ENCODE measurements around the gene PLCB4. TPM values are rescaled to one million over a fixed set of nuclear protein-coding genes. Genes with fewer than 3 reads are reported as not detected.

Gene PLCB4
- total RNA-seq, 4 donors from 2014 or later = 6.3 to 24.5 (median 10.4) TPM

DNA sequence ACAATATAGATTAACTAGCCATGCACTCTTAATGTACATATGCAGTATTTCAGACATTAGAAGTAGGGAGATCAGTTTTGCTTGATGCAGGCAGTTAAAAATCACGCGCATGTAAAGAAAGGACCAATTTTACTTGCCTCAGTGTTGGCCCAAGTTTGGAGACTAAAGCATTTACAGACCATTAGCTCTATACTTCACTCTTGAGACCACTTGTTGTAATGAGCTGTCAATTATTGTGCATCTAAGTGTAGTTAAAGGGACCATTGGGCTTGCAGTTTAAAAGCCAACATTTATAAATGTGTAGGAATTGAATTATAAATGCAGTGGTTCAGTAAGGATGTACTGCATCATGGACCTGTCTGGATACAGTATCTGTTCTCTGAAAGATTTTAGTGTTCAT lies 53.7 kb downstream of the PLCB4 start:
- Histone ChIP-seq H3K9me3 (no peaks in the 10 kb centered on the region), H3K27ac (no peak overlapping the region), H3K4me3 (no peak overlapping the region), H3K36me3 (no peaks in the 10 kb centered on the region), H3K4me1 (no peaks in the 10 kb centered on the region), H3K27me3 (no peaks in the 10 kb centered on the region)
- TF ChIP-seq CTCF (IDR thresholded peaks at IDR 0.05) (no peak), POLR2A (IDR thresholded peaks at IDR 0.05) (no peak), EP300 (IDR thresholded peaks at IDR 0.05) (no peak), POLR2AphosphoS5 (IDR thresholded peaks at IDR 0.05) (no peak)
- 92% methylated on average over 2 of the region's 2 CpGs for WGBS
- no peak for DNase-seq (ENCODE audit: low spot score in 2 of 2)

DNA sequence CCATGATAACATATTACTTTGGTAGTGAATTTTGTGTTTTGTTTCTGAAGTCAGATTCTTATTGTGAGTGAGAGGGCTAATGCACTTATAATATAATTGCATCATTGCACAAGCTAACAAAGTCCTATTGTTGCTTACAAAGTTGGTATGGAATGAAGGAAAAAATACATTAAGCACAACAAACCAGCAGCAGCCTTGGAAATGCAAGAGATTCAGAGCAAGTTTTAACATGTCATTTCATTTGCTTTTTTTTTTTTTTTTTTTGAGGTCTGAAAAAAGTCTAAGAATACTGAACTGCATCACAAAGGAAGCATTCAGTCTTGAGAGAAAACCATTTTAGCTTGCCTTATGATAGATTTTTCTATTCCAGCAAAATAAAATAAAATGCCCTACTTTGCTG lies 57.6 kb downstream of the PLCB4 start:
- H3K4me1 ChIP-seq = no peaks in the 10 kb centered on the region
- no peak overlapping the region for H3K27ac ChIP-seq
- no peaks in the 10 kb centered on the region for H3K36me3 ChIP-seq
- DNase-seq (ENCODE audit: low spot score in 2 of 2) = no peak
- no peaks in the 10 kb centered on the region for H3K27me3 ChIP-seq
- H3K4me3 ChIP-seq = no peak overlapping the region
- TF ChIP-seq EP300 (IDR thresholded peaks at IDR 0.05) (no peak), POLR2AphosphoS5 (IDR thresholded peaks at IDR 0.05) (no peak), CTCF (IDR thresholded peaks at IDR 0.05) (no peak), POLR2A (IDR thresholded peaks at IDR 0.05) (no peak)
- H3K9me3 ChIP-seq = no peaks in the 10 kb centered on the region

DNA sequence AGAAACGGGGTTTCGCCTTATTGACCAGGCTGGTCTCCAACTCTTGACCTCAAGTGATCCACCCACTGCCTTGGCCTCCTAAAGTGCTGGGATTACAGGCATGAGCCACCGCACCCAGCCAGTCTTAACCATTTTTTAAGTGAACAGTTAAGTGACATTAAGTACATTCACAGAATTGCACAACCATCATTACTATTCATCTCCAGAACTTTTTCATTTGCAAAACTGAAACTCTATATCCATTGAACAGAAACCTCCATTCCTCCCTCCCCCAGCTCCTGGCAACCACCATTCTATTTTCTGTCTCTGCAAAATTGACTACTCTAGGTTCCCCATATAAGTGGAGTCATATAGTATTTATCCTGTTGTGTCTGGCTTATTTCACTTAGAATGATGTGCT lies 59.7 kb downstream of the PLCB4 start:
- 86% methylated on average over 3 of the region's 3 CpGs for WGBS
- H3K36me3 ChIP-seq = no peaks in the 10 kb centered on the region
- no peak overlapping the region for H3K4me3 ChIP-seq
- DNase-seq (ENCODE audit: low spot score in 2 of 2) = no peak
- TF ChIP-seq EP300 (IDR thresholded peaks at IDR 0.05) = no peak
- no peak for TF ChIP-seq CTCF (IDR thresholded peaks at IDR 0.05)
- no peak for TF ChIP-seq POLR2AphosphoS5 (IDR thresholded peaks at IDR 0.05)
- no peak for TF ChIP-seq POLR2A (IDR thresholded peaks at IDR 0.05)
- H3K9me3 ChIP-seq = peaks cover 9% of the 10 kb centered on the region
- H3K4me1 ChIP-seq = no peaks in the 10 kb centered on the region
- no peak overlapping the region for H3K27ac ChIP-seq
- no peaks in the 10 kb centered on the region for H3K27me3 ChIP-seq

DNA sequence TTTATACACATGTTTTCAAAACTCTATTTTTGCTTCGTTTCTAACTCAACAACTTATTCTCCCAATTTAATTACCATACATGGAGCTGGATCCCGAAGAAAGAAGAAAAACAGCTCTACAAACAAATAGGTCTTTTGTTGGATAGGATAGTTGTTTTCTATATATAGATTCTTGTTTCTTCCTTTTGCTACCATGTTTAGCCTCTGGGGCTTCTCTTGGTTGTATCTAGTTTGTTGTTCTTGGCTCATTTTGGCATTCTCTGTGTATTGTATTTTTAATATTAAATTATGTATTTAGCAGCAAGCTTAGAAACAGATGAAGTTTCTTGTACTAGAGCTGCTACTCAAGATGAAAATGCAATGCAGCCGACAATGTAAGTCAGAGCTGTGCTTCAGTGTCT lies 60.9 kb downstream of the PLCB4 start:
- no peak for DNase-seq (ENCODE audit: low spot score in 2 of 2)
- WGBS = 43% methylated on average over 3 of the region's 3 CpGs
- peaks cover 9% of the 10 kb centered on the region for H3K9me3 ChIP-seq
- TF ChIP-seq EP300 (IDR thresholded peaks at IDR 0.05) = no peak
- no peak for TF ChIP-seq POLR2A (IDR thresholded peaks at IDR 0.05)
- no peak for TF ChIP-seq CTCF (IDR thresholded peaks at IDR 0.05)
- no peaks in the 10 kb centered on the region for H3K36me3 ChIP-seq
- no peaks in the 10 kb centered on the region for H3K4me1 ChIP-seq
- H3K27ac ChIP-seq = no peak overlapping the region
- H3K4me3 ChIP-seq = no peak overlapping the region
- H3K27me3 ChIP-seq = no peaks in the 10 kb centered on the region

- TF ChIP-seq POLR2A (IDR thresholded peaks at IDR 0.05) (no peak), CTCF (IDR thresholded peaks at IDR 0.05) (no peak), EP300 (IDR thresholded peaks at IDR 0.05) (no peak), POLR2AphosphoS5 (IDR thresholded peaks at IDR 0.05) (no peak)
- H3K4me1 ChIP-seq = no peaks in the 10 kb centered on the region
These were observed 61.6 kb downstream of the PLCB4 start for GRCh38 chr20:9130521-9130920.

More at GRCh38 chr20:9130521-9130920, 61.6 kb downstream of the PLCB4 start:
- WGBS = 7% methylated on average over 1 of the region's 1 CpG
- H3K27me3 ChIP-seq = no peaks in the 10 kb centered on the region
- no peak for DNase-seq (ENCODE audit: low spot score in 2 of 2)
- no peaks in the 10 kb centered on the region for H3K36me3 ChIP-seq
- no peak overlapping the region for H3K4me3 ChIP-seq
- no peak overlapping the region for H3K27ac ChIP-seq
- peaks cover 9% of the 10 kb centered on the region for H3K9me3 ChIP-seq
